ENCODE results near the gene ZBED4.

The ZBED4 gene

GRCh38 chr22:49856766-49857618, 3.3 kb downstream of the ZBED4 start:
- no peak for DNase-seq

- DNase-seq, result no peak
Measured at GRCh38 chr22:49858827-49859226, 5.2 kb downstream of the ZBED4 start.

- no peak for DNase-seq
Measured at GRCh38 chr22:49861642-49862495, 8.2 kb downstream of the ZBED4 start.

GRCh38 chr22:49862496-49862776, 8.8 kb downstream of the ZBED4 start:
- DNase-seq, result no peak

- no peak for DNase-seq
Measured at GRCh38 chr22:49863931-49864330, 10.3 kb downstream of the ZBED4 start.

GRCh38 chr22:49865156-49865555, 11.5 kb downstream of the ZBED4 start:
- no peak for DNase-seq

GRCh38 chr22:49866134-49866533, 12.5 kb downstream of the ZBED4 start:
- no peak for DNase-seq

GRCh38 chr22:49866646-49867045, 13.0 kb downstream of the ZBED4 start:
- DNase-seq, result no peak

GRCh38 chr22:49867303-49868265, 13.9 kb downstream of the ZBED4 start:
- no peak for DNase-seq

- DNase-seq, result no peak
Measured at GRCh38 chr22:49869086-49869830, 15.6 kb downstream of the ZBED4 start.

- DNase-seq, result no peak
Measured at GRCh38 chr22:49869845-49870712, 16.4 kb downstream of the ZBED4 start.

- DNase-seq, result no peak
Measured at GRCh38 chr22:49871482-49871881, 17.8 kb downstream of the ZBED4 start.

- no peak for DNase-seq
Measured at GRCh38 chr22:49872347-49872746, 18.7 kb downstream of the ZBED4 start.

- no peak for DNase-seq
Measured at GRCh38 chr22:49873228-49873940, 19.7 kb downstream of the ZBED4 start.

- no peak for DNase-seq
Measured at GRCh38 chr22:49877642-49878041, 24.0 kb downstream of the ZBED4 start.

- no peak for DNase-seq
Measured at GRCh38 chr22:49878206-49878605, 24.6 kb downstream of the ZBED4 start.

GRCh38 chr22:49879871-49880270, 26.2 kb downstream of the ZBED4 start:
- no peak for DNase-seq

- DNase-seq, result no peak
Measured at GRCh38 chr22:49880281-49880680, 26.6 kb downstream of the ZBED4 start.

- no peak for DNase-seq
Measured at GRCh38 chr22:49881856-49882255, 28.2 kb downstream of the ZBED4 start.

GRCh38 chr22:49882519-49883293, 29.1 kb downstream of the ZBED4 start:
- no peak for DNase-seq

Data from NCI-H2107 (cell line).